GM19023 (cell line): ENCODE results near the gene NAE1.

Experiments used
- ATAC-seq: cut with Tn5 transposase; IDR thresholded peaks from one replicate; pipeline ENCODE4 v1.9.1; 2021; ENCODE audit warnings: mild to moderate bottlenecking, moderate library complexity; ENCODE audit not compliant: unreplicated experiment

Gene NAE1

GRCh38 chr16:66850115-66850815, 19.5 kb upstream of the NAE1 start:
- ATAC-seq: no peak

DNA sequence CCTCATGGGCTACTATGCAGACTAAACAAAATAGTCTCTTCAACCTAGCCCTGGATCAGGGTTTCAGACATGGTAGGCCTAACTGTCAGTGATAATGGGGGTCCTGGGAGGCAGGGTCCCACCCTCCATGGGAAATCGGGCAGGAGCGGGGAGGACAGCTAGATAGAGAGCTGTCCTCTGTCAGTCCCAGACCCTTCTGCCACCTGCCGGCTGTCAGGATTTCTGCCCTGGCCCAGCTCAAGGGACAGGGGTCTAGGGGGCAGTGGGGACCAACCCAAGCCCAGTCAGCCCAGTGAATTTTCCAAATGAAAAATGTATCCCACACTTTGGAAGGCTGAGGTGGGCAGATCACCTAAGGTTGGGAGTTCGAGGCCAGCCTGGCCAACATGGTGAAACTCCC, 18.8 kb upstream of the NAE1 start:
- ATAC-seq: no peak

DNA sequence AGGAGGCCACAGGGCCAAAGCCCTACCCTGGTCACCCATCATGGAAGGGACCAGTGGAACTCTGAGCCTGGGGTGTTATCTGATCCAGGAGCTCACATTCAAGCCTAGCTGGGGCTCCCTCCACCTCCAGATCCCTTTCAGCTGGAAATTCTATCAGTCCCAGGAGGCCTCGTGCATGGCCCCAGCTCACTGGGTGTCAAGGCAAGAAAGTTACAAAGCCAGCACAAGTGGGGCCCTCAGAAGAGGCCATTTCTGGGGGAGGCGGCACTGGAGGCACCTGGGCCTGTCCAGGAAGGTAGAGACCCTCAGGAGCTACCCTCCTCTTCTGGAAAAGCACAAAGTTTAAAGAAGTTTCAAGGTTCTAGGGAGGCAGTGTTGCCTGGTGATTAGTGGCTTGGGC, 18.2 kb upstream of the NAE1 start:
- no peak for ATAC-seq

DNA sequence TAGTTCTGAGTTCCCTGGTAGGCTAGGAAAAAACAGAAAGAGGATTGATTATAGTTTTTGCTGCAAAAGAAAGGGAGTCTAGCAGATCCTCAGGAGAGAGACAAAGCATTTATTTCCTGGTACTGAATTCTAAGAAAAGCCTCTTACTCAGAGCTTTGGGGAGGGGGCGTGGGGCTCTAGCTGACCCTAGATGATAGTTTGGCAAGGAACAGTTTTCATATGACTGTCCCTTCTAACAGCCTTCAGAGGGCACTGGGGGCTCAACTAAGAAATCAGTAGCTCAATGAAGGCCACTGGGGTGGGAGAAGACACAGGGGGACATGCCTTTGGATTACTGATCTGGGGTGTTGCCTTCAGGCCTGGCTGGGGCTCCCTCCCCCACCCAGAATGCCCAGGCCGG, 17.4 kb upstream of the NAE1 start:
- no peak for ATAC-seq

- no peak for ATAC-seq
Observed at GRCh38 chr16:66847533-66848067, 16.8 kb upstream of the NAE1 start.

DNA sequence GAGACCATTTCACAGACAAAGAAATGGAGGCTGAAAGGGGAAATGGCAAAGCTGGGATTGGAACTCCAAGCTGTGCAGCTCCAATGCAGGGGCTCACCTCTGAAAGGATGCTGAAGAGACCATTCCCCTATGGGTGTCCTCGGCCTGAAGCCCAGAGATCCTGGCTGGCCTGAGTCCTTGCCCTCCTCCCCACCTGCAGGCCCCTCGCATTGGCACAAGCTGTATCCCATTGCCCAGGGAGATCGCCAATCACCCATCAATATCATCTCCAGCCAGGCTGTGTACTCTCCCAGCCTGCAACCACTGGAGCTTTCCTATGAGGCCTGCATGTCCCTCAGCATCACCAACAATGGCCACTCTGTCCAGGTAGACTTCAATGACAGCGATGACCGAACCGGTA, 16.1 kb upstream of the NAE1 start:
- ATAC-seq: no peak

DNA sequence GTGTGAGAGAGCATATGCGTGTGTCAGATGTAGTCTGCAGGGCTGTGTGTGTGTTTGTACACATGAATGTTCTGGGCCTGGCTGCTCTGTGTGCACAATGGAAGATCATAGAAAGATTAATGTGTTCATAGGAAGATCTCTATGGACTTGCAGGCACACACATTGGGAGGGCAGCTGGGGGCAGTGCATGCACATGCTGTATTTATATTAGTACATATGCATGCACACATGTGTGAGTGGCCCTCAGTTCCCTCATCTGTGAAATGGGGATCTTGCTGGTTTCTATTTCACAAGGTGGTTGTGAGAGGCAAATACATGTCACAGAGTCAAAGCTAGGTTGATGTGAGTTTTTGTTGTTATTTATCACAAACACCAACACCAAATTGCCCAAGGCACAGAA, 15.5 kb upstream of the NAE1 start:
- no peak for ATAC-seq

DNA sequence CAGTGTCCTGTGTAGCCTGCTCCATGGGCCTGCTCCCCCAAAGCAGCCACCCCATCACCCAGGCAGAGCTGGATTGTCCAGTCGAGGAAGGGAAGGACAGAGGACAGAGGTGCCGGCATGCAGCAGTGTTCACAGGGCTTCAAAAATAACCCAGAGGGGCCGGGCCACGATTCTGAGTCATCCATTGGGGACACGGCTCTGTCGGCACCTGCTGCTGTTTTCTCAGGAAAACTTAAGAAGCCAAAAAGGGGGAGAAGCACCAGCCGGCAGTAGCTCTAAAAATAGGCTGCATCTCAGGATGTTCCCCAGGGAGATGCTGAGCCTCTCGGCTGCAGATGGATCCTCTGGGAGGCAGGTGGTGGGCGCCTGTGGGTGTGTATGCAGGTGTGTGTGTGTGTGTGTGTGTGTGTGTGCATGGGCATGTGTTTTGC, 15.0 kb upstream of the NAE1 start:
- no peak for ATAC-seq

- no peak for ATAC-seq
Observed at GRCh38 chr16:66845080-66845410, 14.3 kb upstream of the NAE1 start.

DNA sequence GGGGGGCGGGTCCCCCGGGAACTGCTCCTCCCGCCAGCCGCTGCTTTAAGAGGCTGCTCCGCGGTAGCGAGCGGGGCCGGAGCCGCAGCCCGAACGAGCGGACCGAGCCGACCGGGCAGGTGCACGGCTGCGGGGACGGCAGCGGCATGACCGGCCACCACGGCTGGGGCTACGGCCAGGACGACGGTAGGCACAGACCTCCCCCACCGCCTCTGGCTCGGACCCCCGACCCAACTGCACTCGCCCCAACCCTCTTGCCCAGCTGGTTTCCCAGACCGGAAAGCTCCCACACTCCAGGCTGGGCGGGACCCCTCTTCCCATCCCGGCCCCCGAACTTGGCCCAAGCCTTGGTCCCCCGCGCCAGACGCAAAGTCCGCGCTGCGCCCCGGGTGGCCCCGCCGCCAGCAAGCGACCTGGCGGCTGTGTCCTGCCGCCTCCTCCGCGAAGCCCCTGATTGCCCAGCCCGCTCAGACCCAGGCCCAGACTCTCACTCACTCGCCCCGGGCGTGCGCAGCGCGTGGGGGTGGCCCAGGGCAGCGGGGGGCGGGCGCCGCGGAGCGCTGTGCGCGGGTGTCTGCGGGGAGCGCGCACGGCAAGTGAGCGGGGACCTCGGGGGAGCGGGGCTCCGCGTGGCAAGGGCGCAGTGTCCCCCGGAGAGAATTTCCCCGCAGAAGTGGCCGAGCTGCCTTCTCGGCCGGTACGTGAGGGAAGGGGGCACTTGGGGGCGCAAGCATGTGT, 13.7 kb upstream of the NAE1 start, which contains the start of gene CA7:
CA7 (plus strand) TSS at position 73 of the 738 bp plus-strand sequence; CDS start at position 147, 74 bp downstream.
- no peak for ATAC-seq

DNA sequence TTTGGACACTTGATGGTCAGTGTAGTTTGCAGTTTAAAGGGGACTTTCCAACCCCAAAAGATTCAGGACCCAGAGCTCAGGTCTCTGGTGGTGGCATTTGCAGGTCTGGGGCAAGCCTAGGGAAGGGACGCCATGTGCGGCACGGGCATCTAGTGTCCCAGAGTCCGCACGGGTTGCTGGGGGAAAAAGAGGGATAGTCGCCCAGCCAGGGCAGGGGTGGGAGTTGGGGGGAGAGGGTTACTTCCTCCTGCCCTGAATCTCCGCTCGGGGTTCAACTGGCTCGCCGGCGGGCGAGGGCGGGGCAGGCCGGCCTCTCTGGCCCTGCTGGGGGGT, 13.2 kb upstream of the NAE1 start:
- no peak for ATAC-seq

DNA sequence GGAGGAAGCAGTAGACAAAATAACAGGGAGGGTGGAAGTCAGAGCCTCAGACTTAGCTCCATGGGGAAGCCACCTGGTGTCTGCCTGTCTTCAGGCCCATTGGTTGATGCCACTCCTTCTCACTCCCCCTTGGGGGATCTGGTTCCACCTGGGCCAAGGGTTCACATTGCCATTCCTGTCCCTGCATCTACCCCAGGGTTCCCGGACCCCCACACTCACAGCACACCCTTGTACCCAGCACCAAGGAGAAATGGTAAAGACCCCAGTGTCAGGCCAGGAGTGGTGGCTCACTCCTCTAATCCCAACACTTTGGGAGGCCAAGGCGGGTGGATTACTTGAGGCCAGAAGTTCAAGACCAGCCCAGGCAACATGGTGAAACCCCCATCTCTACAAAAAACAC, 12.4 kb upstream of the NAE1 start:
- no peak for ATAC-seq

DNA sequence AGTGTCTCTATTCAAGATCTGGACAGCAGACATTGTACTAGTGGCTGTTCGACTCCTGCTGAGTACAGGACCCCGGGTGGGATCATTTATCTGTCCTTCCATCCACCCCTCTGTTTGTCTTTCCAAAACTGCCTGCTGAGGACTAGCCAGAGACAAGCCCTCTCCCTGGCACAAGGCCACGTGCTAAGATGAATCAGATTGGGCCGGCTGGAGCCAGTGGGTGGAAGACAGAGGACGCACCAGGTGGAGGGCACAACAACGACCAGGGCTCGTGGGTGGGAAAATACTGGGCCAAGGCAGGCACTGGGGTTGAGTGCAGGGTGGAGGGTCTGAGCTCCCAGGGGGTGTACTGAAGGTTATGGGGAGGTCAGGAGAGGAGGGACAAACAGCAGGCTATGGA, 12.0 kb upstream of the NAE1 start:
- ATAC-seq: no peak

GRCh38 chr16:66841366-66841765, 10.6 kb upstream of the NAE1 start:
- ATAC-seq: no peak

GRCh38 chr16:66840883-66841282, 10.1 kb upstream of the NAE1 start:
- no peak for ATAC-seq

GRCh38 chr16:66834746-66835145, 4.0 kb upstream of the NAE1 start:
- no peak for ATAC-seq

- ATAC-seq: no peak
Observed at GRCh38 chr16:66832661-66833305, 2.0 kb upstream of the NAE1 start.

- no peak for ATAC-seq
Observed at GRCh38 chr16:66832190-66832589, 1.4 kb upstream of the NAE1 start.

- no peak for ATAC-seq
Observed at GRCh38 chr16:66824006-66824405, 6.8 kb downstream of the NAE1 start.

DNA sequence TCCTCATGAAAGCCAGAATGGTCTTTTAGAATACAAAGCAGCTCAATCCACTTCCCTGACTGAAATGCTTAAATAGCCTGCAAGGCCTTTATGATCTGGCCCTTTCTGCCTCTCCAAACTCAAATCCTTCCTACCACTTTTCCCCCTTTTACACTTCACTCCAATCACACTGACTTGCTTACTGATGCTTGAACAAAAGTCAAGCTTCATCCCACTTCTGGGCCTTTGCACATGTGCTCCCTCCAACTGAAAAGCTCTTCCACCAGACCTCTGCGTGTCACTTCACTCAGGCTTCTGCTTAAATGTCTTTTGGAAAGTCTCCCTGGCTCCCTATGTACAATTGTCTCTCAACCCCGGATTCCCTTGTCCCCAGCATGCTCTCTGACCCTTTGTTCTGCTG, 16.0 kb downstream of the NAE1 start:
- ATAC-seq: no peak

GRCh38 chr16:66811043-66811442, 19.7 kb downstream of the NAE1 start:
- no peak for ATAC-seq

GRCh38 chr16:66810391-66810790, 20.4 kb downstream of the NAE1 start:
- no peak for ATAC-seq
